H4 (cell line): Measurements from ENCODE around the gene RABGAP1. TPM values are rescaled to one million over a fixed set of nuclear protein-coding genes. Genes with fewer than 3 reads are reported as not detected.

Experiments
- DNase-seq: peaks from one replicate; pipeline ENCODE4 v3.0.0-alpha.2; 2015; ENCODE audit warnings: low spot score
- total RNA-seq: library from RNA; depleted of rRNA; stranded (reverse); fragments of >200 nt; shearing (Covaris generic); gene quantifications from 2 replicates; pipeline ENCODE4 v1.2.3, GENCODE V29; 2014

Gene RABGAP1
- total RNA-seq, 1 experiment from 2014 or later, result 25.0 TPM

DNA sequence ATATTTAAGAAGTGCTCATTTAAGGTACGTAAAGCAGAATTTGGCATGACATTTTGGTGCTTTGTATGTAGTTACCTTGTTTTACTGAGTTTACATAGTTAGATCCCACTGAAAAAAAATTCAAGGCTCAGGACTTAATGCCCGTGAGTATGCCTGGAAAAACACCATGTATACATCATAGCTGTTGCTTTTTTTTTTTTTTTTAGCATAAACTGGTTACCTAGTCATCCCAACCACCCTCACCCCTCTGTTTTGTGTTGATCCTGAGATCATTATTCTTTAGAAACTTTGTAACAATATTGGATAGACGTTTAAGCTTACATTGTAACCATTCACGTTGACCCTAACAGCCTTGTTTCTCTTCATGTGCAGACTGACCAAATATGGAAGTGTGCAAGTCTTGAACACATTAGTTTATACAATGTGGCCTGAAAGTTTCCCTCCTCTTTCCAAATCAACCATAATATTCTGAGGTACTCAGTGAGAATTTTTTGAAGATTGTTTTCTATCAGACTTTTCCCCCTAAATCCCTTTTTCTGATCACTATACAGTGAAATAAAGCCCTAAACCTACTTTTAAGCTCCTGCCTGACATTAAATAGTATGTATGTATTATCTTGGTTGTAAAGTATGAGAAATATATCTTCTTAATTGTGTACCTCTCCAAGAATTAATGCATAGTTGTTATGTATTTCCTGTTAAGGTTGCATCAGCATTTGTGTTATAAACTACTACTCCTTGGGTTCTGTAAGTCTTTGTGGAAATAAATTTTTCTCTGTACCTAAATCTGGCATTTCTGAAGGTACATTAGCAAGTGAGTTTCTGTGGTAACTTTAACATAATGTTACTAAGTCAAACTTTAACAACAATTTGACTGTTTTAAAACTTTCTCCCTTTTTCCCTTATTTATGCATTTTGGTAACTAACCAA lies 4.4 kb downstream of the RABGAP1 start:
- DNase-seq, result no peak

DNA sequence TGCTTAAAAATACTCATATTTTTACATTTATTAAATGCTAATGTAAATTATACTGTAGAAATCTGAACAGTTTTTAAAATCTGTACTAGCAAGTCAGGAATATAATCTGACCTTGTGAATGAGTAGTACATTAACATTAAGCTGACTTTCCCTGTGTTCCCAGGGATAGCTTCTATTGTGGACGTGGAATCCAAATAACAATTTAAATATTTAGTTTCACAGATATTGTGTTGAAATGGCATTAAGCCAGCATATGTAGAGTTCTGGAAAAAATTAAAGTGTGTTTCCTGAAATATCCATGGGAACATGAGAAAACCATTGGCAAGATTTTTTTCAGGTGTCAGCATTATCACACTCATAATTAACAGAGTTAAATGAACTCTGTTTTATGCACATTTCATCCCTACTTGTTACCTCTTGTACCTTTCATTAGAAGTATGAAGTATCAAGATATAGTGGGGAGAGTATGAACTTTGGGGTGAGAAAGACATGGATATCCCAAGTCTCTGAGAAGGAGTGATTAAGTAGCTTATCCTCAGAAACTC lies 5.7 kb downstream of the RABGAP1 start:
- no peak for DNase-seq

DNA sequence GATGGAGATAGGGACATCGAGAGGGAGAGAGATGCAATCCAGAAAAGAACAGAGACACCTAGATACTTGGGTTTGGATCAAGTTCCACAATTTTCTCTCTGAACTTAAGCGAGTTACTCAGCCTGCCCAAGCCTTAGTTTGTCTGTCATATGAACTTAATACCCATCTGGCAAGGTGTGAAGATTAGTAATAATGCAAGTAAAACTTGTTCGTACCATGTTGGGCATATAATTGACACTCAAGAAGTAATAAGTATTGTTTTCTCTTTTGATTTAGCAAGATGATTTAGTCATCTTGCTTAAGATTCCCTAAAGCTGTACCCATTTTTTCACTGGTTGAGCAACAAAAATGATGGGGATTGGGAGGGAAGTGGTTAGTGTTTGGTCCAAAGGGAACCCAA lies 7.5 kb downstream of the RABGAP1 start:
- DNase-seq, result no peak

DNA sequence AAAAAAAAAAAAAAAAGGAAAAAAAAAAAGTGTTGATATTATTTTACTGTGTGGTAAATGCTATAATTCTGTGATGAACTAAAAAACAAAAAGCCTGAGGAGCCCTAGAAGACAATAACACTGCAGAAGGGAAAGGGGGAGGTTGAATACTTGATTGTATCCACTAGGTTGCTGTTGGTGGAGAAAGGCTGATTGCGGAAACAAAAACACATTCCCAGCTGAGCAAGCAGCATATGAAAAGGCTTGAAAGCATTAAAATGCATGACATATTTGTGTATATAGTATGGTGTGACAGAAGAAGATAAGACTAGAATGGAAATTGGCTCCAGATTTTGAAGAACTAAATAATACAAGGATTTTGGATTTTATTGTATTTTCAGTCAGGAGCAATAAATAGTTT lies 8.9 kb downstream of the RABGAP1 start:
- no peak for DNase-seq

DNA sequence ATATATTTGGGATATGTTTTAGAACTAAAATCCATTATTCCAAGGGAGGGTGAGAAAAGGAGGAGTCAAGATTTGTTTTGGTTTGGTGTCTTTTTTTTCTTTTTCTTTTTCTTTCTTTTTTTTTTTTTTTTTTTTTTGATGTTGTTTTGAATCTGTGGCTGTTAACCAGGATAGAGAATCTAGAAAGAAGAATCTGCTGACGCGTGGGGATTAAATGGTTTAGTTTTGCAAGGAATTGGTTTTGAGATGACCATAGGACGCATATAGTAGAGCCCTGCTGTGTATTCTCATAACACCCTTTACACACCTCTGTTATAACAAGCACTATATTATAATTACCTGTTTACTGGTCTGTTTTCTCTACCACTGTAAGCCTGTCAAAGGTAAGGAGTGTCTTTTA lies 9.4 kb downstream of the RABGAP1 start:
- no peak for DNase-seq

DNA sequence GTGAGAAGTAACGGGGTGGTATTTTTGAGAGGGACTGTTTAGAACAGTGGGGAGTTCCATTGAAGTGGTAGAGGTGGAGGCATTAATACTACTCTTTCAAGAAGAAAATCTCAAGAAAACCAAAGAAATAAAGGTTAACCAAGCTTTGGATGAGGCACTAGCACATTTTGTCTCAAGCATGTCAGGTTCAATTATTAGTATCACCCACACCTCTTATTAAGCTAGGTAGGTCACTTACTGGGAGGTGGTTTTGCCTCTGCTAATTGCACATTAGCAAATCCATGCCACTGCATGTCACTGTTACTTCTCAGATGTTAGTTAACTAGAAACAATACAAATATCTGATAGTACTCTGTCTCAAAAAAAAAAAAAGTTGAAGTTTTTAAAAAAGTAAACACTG lies 10.2 kb downstream of the RABGAP1 start:
- no peak for DNase-seq

DNA sequence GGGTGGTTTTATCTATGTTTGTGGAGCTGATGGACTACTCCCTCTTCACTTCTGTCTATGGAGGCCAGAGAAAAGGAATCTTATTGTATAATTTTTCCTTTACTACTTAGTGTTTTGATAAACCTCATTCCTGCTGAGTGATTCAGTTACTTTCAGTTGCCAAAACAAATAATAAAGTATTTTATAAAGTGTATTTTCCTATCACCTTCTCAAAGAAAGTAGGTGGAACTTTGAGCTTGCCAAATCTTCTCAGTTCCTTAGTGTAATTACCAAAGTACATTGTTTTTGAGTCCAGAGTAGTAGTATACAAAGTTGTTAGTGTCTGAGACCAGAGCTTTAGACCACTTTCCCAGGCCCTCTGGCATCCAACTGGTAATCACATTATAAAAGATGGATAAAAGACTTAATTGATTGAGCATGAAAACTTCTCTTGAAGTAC lies 13.5 kb downstream of the RABGAP1 start:
- no peak for DNase-seq

DNA sequence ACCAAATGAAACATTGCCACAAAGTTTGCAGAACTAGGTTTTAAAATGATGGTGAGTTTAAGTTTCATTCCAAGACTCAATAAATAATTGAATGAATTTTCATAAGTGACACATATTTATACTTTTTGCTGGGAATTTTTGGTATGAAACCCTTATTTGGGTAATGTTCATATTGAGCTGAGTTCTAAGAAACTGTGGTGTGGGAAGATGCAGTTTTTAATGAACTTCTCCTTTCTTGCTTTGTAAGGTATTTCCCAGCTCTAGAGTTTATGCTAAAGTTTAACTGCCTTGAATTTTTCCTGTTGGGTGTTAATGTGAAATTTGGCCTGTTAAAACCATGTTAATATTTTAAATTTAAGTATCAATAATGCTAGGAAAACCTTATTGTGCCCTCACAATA lies 15.1 kb downstream of the RABGAP1 start:
- DNase-seq, result no peak

DNA sequence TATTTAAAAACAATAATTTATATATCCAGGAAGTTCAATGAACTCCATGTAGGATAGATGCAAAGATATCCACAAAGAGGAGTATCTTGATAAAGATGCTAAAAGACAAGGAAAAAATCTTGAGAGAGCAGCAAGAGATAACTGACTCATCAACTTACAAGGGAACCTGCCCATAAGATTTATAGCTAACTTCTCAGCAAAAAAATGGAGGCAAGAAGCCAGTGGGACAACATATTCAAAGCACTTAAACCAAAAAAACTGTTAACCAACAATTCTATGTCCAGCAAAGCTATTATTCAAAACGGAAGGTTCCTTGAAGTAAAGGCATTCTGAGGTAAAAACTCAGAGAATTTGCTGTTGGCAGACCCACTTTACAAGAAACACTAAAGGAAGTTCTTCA lies 20.3 kb downstream of the RABGAP1 start:
- no peak for DNase-seq

DNA sequence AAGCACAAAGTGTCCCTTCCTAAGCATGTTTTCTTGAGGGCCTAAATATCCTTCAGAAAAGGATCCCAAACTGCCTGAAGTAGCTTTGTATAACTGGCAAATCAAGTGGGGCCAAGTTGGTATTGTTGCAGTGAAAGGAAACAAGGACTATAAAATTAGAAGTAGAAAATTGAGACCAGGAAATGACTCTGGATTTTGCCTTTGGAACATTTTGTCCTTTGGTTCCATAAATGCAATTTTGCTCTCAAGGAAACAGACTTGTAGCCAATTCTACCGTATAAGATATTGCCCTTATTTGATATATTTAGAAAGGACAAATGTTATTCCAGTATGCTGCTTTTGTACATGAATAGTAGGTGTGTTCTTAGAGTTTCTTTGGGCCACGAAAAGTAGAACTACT lies 34.4 kb downstream of the RABGAP1 start:
- no peak for DNase-seq

DNA sequence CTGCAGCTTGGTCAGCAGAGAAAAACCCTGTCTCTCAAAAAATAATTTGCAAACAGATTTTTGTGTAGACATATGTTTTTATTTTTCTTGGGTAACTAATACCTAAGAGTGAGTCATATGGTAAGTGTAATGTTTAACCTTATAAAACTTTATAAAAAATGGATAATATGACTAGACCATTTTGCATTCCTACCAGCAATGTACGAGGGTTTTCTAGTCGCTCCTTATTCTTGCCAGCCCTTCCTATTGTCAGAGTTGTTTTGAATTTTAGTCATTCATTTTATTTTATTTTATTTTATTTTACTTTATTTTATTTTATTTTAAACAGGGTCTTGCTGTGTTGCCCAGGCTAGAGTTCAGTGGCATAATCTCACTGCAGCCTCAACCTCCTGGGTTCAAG lies 37.8 kb downstream of the RABGAP1 start:
- DNase-seq, result no peak

DNA sequence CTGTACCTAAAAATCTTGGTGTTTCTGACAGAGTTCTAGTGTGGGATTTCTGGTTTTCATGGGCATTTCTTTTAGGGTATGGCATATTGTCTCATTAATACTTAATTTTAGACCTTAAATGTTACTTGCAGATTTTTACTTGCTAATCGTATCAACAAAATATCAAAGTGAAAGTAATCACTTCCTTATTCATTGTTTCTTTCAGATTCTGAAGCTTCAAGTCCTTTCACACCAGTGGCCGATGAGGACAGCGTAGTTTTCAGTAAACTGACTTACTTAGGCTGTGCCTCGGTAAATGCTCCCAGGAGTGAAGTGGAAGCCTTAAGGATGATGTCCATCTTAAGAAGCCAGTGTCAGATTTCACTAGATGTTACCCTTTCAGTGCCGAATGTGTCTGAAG lies 45.2 kb downstream of the RABGAP1 start:
- no peak for DNase-seq

DNA sequence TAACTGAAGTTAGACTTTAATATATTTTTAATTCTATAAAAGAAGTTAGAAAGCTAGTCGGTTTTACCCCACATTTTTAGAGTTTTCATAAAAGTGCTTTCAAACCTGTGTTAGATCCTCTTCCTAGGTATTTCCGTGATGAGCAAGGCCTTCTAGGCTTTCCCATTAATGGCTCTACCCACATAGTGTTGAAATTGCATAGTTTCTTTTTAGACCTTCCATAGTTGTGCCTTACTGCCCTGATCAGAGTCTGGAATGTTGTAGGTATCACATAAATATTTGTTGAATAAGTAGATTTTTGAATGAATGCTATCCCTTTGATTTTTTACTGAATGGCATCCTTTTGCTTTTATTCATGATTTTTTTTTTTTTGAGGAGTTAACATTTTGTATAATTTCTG lies 47.3 kb downstream of the RABGAP1 start:
- DNase-seq, result no peak

DNA sequence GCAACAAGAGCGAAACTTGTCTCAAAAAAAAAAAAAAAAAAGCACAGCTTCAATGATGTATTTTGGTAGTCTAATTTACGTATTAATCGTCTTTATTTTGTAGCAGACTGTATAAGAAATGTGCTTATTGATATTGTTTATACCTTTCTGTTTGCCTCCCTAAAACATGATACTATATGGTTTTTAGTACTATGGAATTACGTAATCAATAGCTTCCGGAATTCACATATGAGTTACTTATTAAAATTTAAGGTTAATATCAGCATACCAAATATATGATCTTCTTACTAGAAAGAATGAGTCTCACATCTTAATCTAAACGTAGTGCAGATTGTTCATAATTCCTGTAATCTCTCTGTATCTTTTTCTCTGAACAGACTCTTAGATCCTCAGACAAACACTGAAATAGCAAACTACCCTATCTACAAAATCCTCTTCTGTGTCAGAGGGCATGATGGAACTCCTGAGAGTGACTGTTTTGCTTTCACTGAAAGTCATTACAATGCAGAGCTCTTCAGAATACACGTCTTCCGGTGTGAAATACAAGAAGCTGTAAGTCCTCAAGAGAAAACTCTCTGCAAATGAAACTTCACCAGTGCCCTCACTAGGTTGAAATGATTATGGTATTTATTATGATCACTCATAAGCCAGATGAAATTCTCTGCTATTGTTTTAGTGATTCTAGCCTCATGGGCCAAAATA lies 48.3 kb downstream of the RABGAP1 start:
- no peak for DNase-seq

DNA sequence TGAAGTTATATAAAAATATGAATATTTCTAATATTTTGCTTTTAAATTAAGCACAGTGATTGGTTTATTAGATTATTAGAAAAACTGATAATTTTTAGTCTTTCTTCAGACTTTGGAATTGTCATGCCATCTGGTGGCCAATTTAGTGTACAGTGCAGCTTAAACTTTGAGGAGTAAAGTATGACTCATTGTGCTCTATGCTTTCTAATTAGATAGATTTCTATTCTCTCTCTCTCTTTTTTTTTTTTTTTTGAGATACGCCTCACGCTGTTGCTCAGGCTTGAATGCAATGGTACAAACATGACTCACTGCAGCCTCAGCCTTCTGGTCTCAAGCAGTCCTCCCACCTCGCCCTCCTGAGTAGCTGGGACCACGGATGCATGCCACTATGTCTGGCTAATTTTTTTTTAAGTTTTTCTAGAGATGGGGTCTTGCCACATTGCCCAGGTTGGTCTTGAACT lies 50.6 kb downstream of the RABGAP1 start:
- DNase-seq, result peak; percentile 77

DNA sequence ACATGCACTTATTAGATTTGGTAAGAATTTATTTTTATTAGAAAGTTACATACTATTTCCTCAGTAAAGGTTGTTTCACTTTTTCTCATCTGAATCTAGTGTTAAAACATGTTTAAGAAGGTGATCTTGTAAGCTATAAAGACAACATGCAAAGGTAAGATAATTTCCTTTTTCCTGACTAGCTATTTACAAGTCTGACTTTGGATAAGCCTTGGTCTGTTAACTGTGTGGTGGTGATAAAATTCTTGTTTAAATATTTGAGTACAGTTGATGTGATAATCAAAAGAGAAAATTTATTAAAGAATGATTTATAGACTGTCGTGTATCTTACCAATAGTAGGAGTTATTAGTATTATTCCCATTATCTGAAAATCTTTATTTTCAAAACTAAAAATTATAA lies 55.8 kb downstream of the RABGAP1 start:
- DNase-seq, result no peak

DNA sequence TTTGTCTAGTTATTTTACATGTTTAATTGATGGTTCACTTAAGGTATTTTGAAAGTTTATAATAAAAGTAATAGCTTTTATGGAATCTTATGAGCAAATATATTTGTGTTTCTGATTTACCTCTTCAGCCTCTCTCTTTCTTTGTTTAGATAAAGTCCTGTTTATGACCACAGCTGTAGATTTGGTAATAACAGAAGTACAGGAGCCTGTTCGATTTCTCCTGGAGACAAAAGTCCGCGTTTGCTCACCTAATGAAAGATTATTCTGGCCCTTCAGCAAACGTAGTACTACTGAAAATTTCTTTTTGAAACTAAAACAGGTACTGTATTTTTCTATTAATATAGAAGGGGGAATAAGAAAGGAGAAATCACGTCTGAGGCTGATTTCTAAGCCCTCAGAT lies 57.6 kb downstream of the RABGAP1 start:
- no peak for DNase-seq

DNA sequence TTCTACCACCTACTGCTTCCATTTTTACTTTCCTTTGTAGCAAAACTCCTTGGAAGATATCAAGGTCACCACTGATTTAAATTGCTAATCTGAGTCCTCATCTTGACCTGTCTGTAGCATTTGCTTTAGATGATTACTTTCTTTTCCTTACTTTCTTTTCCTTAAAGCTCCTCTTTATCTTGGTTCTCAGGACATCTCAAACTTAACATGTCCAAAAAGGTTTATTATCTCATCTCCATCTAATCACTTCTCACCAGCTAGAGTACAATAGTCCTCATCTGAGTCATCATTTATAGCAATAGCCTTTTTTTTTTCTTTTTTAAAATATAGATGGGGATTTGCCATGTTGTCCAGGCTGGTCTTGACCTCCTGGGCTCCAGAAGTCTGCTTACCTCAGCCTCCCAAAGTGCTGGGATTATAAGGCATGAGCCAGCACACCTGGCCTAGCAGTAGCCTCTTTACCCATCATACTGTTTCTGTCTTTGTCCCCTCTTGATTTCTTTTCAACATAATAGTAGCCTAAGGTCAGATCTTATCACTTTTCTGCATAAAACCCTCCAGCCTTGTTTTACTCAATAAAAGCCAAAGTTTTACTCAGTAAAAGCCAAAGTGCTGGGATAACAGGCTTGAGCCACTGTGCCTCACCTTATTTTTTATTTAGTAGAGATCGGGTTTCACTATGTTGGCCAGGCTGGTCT lies 59.7 kb downstream of the RABGAP1 start:
- DNase-seq, result no peak

DNA sequence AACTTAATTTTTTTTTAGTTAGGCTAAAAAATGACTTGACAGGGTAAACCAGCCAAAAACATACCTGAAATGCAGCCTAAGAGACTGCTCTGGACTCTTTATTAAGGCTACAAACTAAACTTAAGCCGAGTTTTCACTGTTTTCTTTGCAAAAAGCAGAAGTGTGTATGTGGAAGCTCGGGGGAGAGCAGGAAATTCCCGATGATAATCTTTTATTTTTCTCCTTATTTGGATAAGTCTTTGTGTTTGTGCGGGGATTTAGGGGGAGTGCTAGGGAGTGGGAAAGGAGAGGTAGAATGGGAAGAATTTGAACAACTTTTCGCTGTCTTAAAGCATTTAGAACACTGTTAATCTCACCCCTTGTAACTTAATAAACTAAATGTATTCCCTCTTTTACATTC lies 61.9 kb downstream of the RABGAP1 start:
- DNase-seq, result no peak

DNA sequence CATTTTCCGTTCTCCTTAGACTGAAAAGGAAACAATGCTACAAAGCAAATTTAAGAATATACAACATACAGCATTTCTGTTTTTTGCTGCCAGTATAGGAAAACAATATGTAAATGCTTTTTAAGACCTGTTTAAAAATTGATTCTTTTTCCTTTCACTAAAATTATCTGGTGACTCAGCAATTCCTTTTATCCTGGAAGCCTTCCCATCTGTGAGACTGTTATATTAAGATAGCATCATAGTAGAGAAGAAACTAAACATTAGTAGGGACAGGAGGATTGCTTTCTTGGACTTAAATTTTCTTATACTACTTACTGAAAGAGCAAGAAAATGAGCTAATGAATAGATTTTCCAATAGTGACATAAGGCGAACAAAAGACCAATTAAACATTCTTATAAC lies 62.6 kb downstream of the RABGAP1 start:
- DNase-seq, result no peak

DNA sequence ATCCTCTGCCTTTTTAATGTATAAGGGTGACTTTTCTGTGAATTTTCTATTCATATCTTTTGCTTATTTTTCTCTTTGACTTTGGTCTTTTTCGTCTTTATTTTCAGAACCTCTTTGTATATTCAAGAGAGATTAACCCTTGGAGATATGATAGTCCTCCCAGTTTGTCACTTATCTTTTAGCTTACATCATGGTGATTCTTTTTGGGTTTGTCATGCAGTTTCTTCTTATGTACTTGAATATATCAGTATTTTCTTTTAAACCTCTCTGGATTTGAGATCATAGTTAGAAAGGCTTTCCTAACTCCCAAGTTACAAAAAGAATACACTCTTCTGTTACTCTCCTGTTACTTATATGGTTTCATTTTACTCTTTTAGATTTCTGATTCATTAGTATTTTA lies 65.1 kb downstream of the RABGAP1 start:
- DNase-seq, result no peak

DNA sequence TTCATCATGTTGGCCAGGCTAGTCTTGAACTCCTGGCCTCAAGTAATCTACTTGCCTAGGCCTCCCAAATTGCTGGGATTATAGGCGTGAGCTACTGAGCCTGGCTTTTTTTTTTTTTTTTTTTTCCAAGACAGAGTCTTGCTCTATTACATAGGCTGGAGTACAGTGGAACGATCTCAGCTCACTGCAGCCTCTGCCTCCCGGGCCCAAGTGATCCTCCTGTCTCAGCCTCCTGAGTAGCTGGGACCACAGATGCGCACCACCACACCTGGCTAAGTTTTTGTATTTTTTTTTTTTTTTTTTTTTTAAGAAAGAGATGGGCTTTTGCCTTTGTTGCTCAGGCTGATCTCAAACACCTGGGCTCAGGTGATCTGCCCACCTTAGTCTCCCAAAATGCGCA lies 66.4 kb downstream of the RABGAP1 start:
- DNase-seq, result no peak
